Stimulated activated naive CD8-positive, alpha-beta T cell treated with anti-CD3 and anti-CD28 coated beads, Interleukin-15, Interleukin-2, amounts not matched to agents 100 ng/mL and 50 ng/mL, for 24 hours (primary cell): Measurements from ENCODE around the gene HOXD10.

Source experiments
- H3K27ac Mint-ChIP-seq: one replicate; pipeline ENCODE4 v1.8.0; 2021; ENCODE audit warnings: mild to moderate bottlenecking, mixed read lengths
- H3K27me3 Mint-ChIP-seq: one replicate; pipeline ENCODE4 v1.8.0; 2021; ENCODE audit warnings: mixed read lengths
- H3K36me3 Mint-ChIP-seq: one replicate; pipeline ENCODE4 v1.8.0; 2021; ENCODE audit warnings: low read depth, mixed read lengths
- H3K4me1 Mint-ChIP-seq: one replicate; pipeline ENCODE4 v1.8.0; 2021; ENCODE audit warnings: low read depth, mixed read lengths
- H3K4me3 Mint-ChIP-seq: one replicate; pipeline ENCODE4 v1.8.0; 2021; ENCODE audit warnings: mild to moderate bottlenecking, mixed read lengths
- H3K9me3 Mint-ChIP-seq: one replicate; pipeline ENCODE4 v1.8.0; 2021; ENCODE audit warnings: mixed read lengths

Gene HOXD10

GRCh38 chr2:176148751-176149421, 32.3 kb downstream of the HOXD10 start:
- H3K4me3 Mint-ChIP-seq, result no peak overlapping the region
- H3K9me3 Mint-ChIP-seq, result no peaks in the 10 kb centered on the region
- peaks cover 84% of the 10 kb centered on the region for H3K27me3 Mint-ChIP-seq
- H3K27ac Mint-ChIP-seq, result no peak overlapping the region
- H3K4me1 Mint-ChIP-seq, result peaks cover 3% of the 10 kb centered on the region
- no peaks in the 10 kb centered on the region for H3K36me3 Mint-ChIP-seq

GRCh38 chr2:176149481-176149938, 32.9 kb downstream of the HOXD10 start:
- H3K36me3 Mint-ChIP-seq, result no peaks in the 10 kb centered on the region
- H3K4me1 Mint-ChIP-seq, result peaks cover 3% of the 10 kb centered on the region
- no peak overlapping the region for H3K27ac Mint-ChIP-seq

GRCh38 chr2:176149939-176150583, 33.5 kb downstream of the HOXD10 start:
- H3K27me3 Mint-ChIP-seq, result peaks cover 87% of the 10 kb centered on the region
- H3K4me3 Mint-ChIP-seq, result no peak overlapping the region
- H3K4me1 Mint-ChIP-seq, result peaks cover 3% of the 10 kb centered on the region
- H3K27ac Mint-ChIP-seq, result no peak overlapping the region
- H3K9me3 Mint-ChIP-seq, result no peaks in the 10 kb centered on the region
- H3K36me3 Mint-ChIP-seq, result no peaks in the 10 kb centered on the region

More at GRCh38 chr2:176149481-176149938, 32.9 kb downstream of the HOXD10 start:
- no peak overlapping the region for H3K4me3 Mint-ChIP-seq
- H3K9me3 Mint-ChIP-seq, result no peaks in the 10 kb centered on the region
- H3K27me3 Mint-ChIP-seq, result peaks cover 87% of the 10 kb centered on the region

DNA sequence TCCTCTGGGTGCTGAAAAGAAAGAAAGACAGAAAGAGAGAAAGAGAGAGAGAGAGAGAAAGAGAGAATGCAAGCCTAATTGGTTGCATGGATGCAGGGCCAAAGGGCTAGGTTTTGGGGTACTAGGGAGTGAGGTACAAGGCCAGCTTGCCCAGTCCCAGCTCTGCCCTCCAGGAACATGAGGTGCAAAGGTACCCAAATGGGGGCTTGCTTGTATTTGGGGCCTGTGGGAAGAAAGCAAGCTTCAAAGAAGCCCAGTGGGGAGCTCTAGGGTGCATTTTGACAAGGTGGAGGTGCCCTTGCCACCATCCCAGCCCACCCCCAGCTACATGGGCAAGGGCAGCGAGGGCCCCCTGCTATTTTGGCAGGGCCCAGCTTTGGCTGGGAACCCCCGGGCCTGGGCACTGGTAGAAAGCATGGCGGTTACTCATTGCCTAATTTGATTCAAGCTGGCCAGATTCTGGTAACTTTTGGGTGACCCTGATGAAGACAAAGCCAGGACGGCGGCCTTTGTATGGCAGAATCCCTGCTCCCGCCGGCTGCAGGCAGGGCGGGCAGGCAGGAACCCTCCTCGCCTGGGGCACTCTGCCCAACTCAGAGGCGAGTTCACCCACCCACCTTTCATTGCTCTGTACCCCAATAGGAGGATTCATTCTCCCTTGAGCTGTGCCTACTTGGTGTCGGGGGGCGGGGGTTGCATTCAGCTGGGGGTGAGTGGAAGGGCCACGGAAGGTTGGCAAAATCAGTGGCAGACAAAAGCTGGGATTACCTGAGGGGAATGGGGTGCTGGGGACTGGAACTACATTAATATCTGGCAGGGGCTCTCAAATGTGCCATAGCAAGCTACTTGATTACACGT, 34.2 kb downstream of the HOXD10 start:
- no peak overlapping the region for H3K27ac Mint-ChIP-seq

DNA sequence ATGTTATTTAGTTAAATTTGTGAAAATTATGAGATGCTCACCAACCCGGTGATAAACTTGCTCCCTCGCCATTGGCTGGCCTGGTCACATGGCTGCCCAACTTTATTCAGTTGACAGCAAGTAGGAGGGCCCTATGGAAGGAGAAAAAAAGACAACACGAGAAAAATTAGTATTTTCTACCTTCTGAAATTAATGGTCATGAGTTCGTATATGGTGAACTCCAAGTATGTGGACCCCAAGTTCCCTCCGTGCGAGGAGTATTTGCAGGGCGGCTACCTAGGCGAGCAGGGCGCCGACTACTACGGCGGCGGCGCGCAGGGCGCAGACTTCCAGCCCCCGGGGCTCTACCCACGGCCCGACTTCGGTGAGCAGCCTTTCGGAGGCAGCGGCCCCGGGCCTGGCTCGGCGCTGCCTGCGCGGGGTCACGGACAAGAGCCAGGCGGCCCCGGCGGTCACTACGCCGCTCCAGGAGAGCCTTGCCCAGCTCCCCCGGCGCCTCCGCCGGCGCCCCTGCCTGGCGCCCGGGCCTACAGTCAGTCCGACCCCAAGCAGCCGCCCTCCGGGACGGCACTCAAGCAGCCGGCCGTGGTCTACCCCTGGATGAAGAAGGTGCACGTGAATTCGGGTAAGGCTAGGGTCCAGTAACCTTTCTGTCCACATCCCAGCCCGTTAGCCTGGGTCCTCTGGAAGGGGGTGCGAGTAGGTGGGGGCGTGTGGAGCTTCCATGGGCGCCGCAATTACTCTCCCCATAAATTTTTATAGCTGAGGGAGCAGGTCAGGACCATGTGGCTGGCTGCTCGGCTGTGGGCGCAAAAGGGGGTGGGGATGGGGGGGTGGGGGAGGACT, 35.1 kb downstream of the HOXD10 start, which contains the start of gene HOXD4:
Gene HOXD4 (plus strand): TSS at position 109 of the 846 bp plus-strand sequence. CDS start 84 bp downstream, at position 193.
- no peak within 1 kb of the TSS for H3K27ac Mint-ChIP-seq
- H3K4me1 Mint-ChIP-seq, result peaks cover 3% of the 10 kb centered on the region
- H3K9me3 Mint-ChIP-seq, result no peaks in the 10 kb centered on the region
- H3K4me3 Mint-ChIP-seq, result no peak within 1 kb of the TSS
- H3K36me3 Mint-ChIP-seq, result no peaks in the 10 kb centered on the region
- peaks cover 88% of the 10 kb centered on the region for H3K27me3 Mint-ChIP-seq

More for the DNA sequence above, 34.2 kb downstream of the HOXD10 start:
- Mint-ChIP-seq H3K4me1 (peaks cover 3% of the 10 kb centered on the region), H3K4me3 (no peak overlapping the region), H3K9me3 (no peaks in the 10 kb centered on the region), H3K36me3 (no peaks in the 10 kb centered on the region), H3K27me3 (peaks cover 88% of the 10 kb centered on the region)

DNA sequence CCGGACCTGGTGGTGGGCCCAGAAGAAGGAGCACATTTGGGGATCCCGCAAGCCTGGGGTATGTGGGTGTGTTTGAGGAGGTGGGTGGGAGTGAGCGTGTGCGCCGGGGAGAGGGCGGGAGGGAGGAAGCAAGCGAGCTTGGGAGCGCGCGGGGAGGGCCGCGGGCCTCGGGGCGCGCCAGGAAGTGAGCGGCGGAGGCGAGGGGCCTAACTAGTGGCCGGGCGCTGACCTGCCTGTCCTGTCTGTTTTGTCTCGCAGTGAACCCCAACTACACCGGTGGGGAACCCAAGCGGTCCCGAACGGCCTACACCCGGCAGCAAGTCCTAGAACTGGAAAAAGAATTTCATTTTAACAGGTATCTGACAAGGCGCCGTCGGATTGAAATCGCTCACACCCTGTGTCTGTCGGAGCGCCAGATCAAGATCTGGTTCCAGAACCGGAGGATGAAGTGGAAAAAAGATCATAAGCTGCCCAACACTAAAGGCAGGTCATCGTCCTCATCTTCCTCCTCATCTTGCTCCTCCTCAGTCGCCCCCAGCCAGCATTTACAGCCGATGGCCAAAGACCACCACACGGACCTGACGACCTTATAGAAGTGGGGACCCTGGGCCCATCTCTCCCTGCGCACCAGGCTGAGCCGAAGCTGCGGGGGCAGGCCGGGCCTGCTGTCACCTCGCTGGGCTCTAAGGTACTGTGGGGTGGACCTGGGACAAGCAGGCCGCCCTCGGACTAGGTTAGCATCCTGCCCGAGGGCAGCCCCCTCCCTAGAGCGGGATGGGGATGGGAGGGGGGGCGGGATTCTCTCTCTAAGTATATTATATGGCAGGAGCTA, 36.0 kb downstream of the HOXD10 start:
- Mint-ChIP-seq H3K36me3 (no peaks in the 10 kb centered on the region), H3K4me3 (no peak overlapping the region)

DNA sequence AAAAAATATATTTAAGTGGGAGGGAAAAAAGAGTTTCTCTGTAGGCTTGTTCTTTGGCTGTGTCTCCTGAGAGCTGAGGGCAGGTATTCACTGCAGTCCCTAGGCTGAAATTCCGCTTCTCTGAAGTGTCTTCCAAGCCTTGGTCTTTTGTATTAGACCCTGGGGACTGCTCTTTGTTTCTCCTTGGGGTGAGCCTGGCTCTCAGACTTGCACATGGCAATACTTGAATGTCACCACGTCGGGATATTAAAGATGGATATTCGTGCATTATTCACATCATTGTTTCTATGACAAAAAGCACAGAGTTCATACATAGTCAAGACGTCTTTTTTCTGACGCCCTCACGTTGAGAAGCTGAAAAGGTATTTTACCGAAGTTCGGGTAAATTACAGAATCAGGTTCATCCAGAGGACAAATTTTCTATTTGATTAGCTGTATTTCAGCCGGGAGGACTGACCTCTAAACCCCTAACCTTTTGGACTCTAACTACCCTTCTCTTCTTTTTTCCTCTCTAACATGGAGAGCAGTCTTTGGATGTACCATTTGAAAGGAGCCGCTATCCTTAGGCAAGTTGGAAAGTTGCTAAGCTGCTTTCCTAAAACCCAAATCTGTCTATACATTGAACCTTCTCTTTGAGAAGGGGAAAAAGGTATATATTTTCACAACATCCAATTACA, 38.1 kb downstream of the HOXD10 start:
- Mint-ChIP-seq H3K36me3 (no peaks in the 10 kb centered on the region), H3K27me3 (peaks cover 85% of the 10 kb centered on the region), H3K4me1 (peaks cover 11% of the 10 kb centered on the region), H3K27ac (no peak overlapping the region), H3K4me3 (no peak overlapping the region), H3K9me3 (no peaks in the 10 kb centered on the region)

More for the DNA sequence above, 36.0 kb downstream of the HOXD10 start:
- no peaks in the 10 kb centered on the region for H3K9me3 Mint-ChIP-seq
- H3K27ac Mint-ChIP-seq, result no peak overlapping the region
- peaks cover 87% of the 10 kb centered on the region for H3K27me3 Mint-ChIP-seq
- peaks cover 6% of the 10 kb centered on the region for H3K4me1 Mint-ChIP-seq

GRCh38 chr2:176155356-176156044, 38.9 kb downstream of the HOXD10 start:
- H3K27ac Mint-ChIP-seq, result no peak overlapping the region

DNA sequence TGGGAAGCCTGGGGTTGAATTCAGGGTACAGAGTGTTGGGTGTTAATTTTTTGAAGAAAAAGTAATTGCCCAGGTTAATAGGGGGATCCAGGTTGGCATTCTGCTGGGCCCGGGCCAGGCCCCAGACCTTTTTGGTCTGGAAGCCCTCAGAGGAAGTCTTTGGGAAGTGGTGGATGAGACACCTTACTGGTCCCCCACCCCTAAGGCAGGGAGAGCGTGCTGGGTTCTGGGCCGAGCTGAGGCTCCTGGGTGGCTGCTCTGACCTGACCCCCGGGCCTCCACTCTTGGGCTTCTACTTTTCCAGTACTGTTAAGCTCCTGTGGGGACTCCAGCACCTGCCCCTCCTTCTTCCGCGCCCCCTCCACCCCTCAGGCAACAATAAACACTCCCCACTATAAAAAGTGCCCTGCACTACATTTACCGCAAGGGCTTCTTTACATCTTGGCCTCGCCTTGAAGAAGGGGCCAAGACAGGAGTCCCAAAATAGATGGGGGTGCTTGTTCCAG, 39.8 kb downstream of the HOXD10 start:
- H3K4me1 Mint-ChIP-seq, result peaks cover 11% of the 10 kb centered on the region
- no peaks in the 10 kb centered on the region for H3K9me3 Mint-ChIP-seq
- H3K27ac Mint-ChIP-seq, result no peak overlapping the region

More at GRCh38 chr2:176155356-176156044, 38.9 kb downstream of the HOXD10 start:
- H3K27me3 Mint-ChIP-seq, result peaks cover 81% of the 10 kb centered on the region
- no peaks in the 10 kb centered on the region for H3K9me3 Mint-ChIP-seq
- H3K4me1 Mint-ChIP-seq, result peaks cover 11% of the 10 kb centered on the region
- no peak overlapping the region for H3K4me3 Mint-ChIP-seq
- H3K36me3 Mint-ChIP-seq, result no peaks in the 10 kb centered on the region

DNA sequence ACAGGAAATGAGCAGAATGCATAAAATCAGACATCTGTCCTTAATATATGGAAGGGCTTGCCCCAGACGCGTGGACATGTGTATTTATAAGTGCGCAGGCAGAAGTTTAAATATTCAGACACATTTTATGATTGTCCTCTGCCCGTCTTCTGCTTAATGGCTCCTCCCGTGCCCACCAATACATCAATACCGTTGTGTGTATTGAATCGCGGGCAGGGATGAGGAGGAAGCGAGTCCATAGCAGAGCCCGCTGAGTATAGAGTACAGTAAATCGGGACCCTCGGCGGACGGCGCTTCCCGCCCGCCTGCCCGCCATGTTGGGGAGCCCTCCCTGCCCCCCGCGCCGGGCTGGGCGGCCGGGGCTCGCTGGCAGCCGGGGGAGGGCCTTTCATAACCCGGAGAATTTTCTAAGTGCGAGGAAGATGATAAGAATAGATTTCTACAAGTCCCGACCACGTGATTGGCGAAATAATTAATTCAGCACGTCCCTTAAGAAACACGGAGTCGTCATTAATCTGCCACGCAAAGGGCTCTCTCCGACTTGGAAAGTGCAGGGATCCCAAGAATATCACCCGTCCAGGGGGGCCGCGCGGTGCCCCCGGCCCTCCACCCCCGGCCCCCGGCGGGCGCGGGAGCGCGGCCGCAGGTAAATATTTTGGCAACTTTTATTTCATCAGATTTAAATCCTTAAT, 40.4 kb downstream of the HOXD10 start, which contains the start of gene HOXD3:
Gene HOXD3 (plus strand): TSS at position 501 of the 692 bp plus-strand sequence. CDS start 11,808 bp downstream, outside the sequence.
- peaks cover 84% of the 10 kb centered on the region for H3K27me3 Mint-ChIP-seq
- no peaks in the 10 kb centered on the region for H3K36me3 Mint-ChIP-seq
- H3K27ac Mint-ChIP-seq, result no peak within 1 kb of the TSS
- peaks cover 11% of the 10 kb centered on the region for H3K4me1 Mint-ChIP-seq
- no peaks in the 10 kb centered on the region for H3K9me3 Mint-ChIP-seq
- peak within 1 kb of the TSS; percentile 63 for H3K4me3 Mint-ChIP-seq

More for the DNA sequence above, 39.8 kb downstream of the HOXD10 start:
- Mint-ChIP-seq H3K27me3 (peaks cover 80% of the 10 kb centered on the region), H3K4me3 (no peak overlapping the region), H3K36me3 (no peaks in the 10 kb centered on the region)

DNA sequence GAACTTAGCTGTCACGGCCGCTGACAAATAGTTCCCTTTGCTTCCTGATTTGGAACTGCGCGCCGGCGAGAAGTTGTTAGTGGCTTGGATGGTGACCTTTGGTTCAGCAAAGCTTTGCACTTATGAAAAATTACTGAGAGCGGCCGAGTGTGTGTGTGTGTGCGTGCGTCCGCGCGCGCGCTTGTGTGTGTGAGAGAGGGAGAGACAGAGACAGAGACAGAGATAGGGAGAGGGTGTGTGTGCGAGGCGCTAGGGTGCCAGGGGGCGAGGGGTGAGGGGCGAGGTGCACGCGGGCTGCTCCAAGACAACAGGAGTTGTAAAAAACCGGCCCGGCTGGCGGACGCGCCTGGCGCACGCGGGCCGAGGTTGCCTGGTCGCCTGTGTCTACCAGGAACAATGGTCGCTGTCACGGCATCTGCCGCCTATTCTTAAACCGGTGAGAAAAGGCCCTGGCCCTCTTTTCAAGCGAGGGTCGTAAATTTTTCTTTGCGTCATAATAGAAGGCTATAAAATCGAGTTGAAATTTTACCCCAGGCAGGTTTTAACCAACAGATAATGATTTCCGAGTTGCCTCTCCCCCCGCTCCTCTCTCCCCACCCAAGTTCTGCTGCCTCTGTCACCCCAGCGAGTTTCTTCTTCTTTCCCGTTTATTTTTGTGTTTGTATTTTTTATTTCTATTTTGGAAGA, 41.1 kb downstream of the HOXD10 start:
- Mint-ChIP-seq H3K4me1 (peaks cover 11% of the 10 kb centered on the region), H3K27me3 (peaks cover 87% of the 10 kb centered on the region), H3K9me3 (no peaks in the 10 kb centered on the region), H3K36me3 (no peaks in the 10 kb centered on the region), H3K27ac (no peak overlapping the region), H3K4me3 (peak overlapping the region; percentile 63)
